ENCODE measurements around the gene UNG. TPM values are rescaled to one million over a fixed set of nuclear protein-coding genes. Genes with fewer than 3 reads are reported as not detected.

The UNG gene
- total RNA-seq, 2 donors from 2014 or later, result 39.6 to 59.3 TPM

- no peaks in the 10 kb centered on the region for H3K4me1 ChIP-seq (replicated peaks)
- no peak overlapping the region for H3K4me3 ChIP-seq
- peaks cover 4 to 11% of the 10 kb centered on the region in 2 donors for H3K36me3 ChIP-seq
- TF ChIP-seq POLR2AphosphoS5 (IDR thresholded peaks at IDR 0.05) (no peak), POLR2A (IDR thresholded peaks at IDR 0.05) (no peak), CTCF (IDR thresholded peaks at IDR 0.05) (no peak)
- intact Hi-C loops (cut with DNase I), result no loop called here
- no peaks in the 10 kb centered on the region for H3K27me3 ChIP-seq (replicated peaks; ENCODE audit: insufficient read depth)
- no peak for DNase-seq (ENCODE audit: low spot score)
- no peak overlapping the region for H3K27ac ChIP-seq
- H3K9me3 ChIP-seq, result no peaks in the 10 kb centered on the region
Measured at GRCh38 chr12:109074866-109075265, 22.5 kb upstream of the UNG start.

- intact Hi-C loops (cut with DNase I), result no loop called here
- H3K36me3 ChIP-seq, result peaks cover 3 to 16% of the 10 kb centered on the region in 2 donors
- no peaks in the 10 kb centered on the region for H3K4me1 ChIP-seq (replicated peaks)
- 93% methylated on average over 14 of the region's 14 CpGs for WGBS
- no peak overlapping the region for H3K4me3 ChIP-seq
- no peak overlapping the region for H3K27ac ChIP-seq
- H3K9me3 ChIP-seq, result no peaks in the 10 kb centered on the region
- no peaks in the 10 kb centered on the region for H3K27me3 ChIP-seq (replicated peaks; ENCODE audit: insufficient read depth)
- no peak for TF ChIP-seq CTCF (IDR thresholded peaks at IDR 0.05)
- no peak for TF ChIP-seq POLR2AphosphoS5 (IDR thresholded peaks at IDR 0.05)
- no peak for TF ChIP-seq POLR2A (IDR thresholded peaks at IDR 0.05)
- no peak for DNase-seq (ENCODE audit: low spot score)
Measured at GRCh38 chr12:109082751-109083150, 14.6 kb upstream of the UNG start.

GRCh38 chr12:109084425-109084824 is 13.0 kb upstream of the UNG start:
- Histone ChIP-seq H3K4me3 (no peak overlapping the region), H3K4me1 (replicated peaks) (no peaks in the 10 kb centered on the region), H3K27me3 (replicated peaks; ENCODE audit: insufficient read depth) (no peaks in the 10 kb centered on the region), H3K9me3 (no peaks in the 10 kb centered on the region), H3K27ac (no peak overlapping the region), H3K36me3 (peaks cover 3 to 16% of the 10 kb centered on the region in 2 donors)
- intact Hi-C loops (cut with DNase I), result no loop called here
- 92% methylated on average over 2 of the region's 2 CpGs for WGBS
- TF ChIP-seq POLR2A (IDR thresholded peaks at IDR 0.05) (no peak), CTCF (IDR thresholded peaks at IDR 0.05) (no peak), POLR2AphosphoS5 (IDR thresholded peaks at IDR 0.05) (no peak)
- no peak for DNase-seq (ENCODE audit: low spot score)

- DNase-seq (ENCODE audit: low spot score), result no peak
- no peaks in the 10 kb centered on the region for H3K27me3 ChIP-seq (replicated peaks; ENCODE audit: insufficient read depth)
- no peak overlapping the region for H3K4me3 ChIP-seq
- WGBS, result 90% methylated on average over 11 of the region's 11 CpGs
- TF ChIP-seq POLR2A (IDR thresholded peaks at IDR 0.05) (no peak), CTCF (IDR thresholded peaks at IDR 0.05) (no peak), POLR2AphosphoS5 (IDR thresholded peaks at IDR 0.05) (no peak)
- no peaks in the 10 kb centered on the region for H3K4me1 ChIP-seq (replicated peaks)
- no peaks in the 10 kb centered on the region for H3K9me3 ChIP-seq
- H3K36me3 ChIP-seq, result peaks cover 3 to 16% of the 10 kb centered on the region in 2 donors
- no peak overlapping the region for H3K27ac ChIP-seq
- intact Hi-C loops (cut with DNase I), result no loop called here
Measured at GRCh38 chr12:109085590-109085989, 11.8 kb upstream of the UNG start.

- H3K27me3 ChIP-seq (replicated peaks; ENCODE audit: insufficient read depth), result no peaks in the 10 kb centered on the region
- peaks cover 3 to 11% of the 10 kb centered on the region in 2 donors for H3K36me3 ChIP-seq
- H3K9me3 ChIP-seq, result no peaks in the 10 kb centered on the region
- intact Hi-C loops (cut with DNase I), result no loop called here
- TF ChIP-seq POLR2A (IDR thresholded peaks at IDR 0.05), result no peak
- no peak for TF ChIP-seq CTCF (IDR thresholded peaks at IDR 0.05)
- no peak for TF ChIP-seq POLR2AphosphoS5 (IDR thresholded peaks at IDR 0.05)
- H3K4me3 ChIP-seq, result no peak overlapping the region
- no peak for DNase-seq (ENCODE audit: low spot score)
- H3K4me1 ChIP-seq (replicated peaks), result no peaks in the 10 kb centered on the region
- no peak overlapping the region for H3K27ac ChIP-seq
- 48% methylated on average over 5 of the region's 5 CpGs for WGBS
Measured at GRCh38 chr12:109087250-109087649, 10.1 kb upstream of the UNG start.
